22Rv1 (cell line): ENCODE results near the gene RMDN3.

Experiments used
- ZFX ChIP-seq: fragments of 450-650 bp; IDR thresholded peaks from 2 replicates; pipeline ENCODE4 v1.6.1; 2017; ENCODE audit warnings: antibody characterized with exemption, borderline replicate concordance
- TF ChIP-seq, protein P1 (sequence below): fragments of 450-650 bp; IDR thresholded peaks from 2 replicates; pipeline ENCODE4 v1.5.1; 2017; ENCODE audit warnings: mild to moderate bottlenecking

- TF ChIP-seq, protein P1, sequence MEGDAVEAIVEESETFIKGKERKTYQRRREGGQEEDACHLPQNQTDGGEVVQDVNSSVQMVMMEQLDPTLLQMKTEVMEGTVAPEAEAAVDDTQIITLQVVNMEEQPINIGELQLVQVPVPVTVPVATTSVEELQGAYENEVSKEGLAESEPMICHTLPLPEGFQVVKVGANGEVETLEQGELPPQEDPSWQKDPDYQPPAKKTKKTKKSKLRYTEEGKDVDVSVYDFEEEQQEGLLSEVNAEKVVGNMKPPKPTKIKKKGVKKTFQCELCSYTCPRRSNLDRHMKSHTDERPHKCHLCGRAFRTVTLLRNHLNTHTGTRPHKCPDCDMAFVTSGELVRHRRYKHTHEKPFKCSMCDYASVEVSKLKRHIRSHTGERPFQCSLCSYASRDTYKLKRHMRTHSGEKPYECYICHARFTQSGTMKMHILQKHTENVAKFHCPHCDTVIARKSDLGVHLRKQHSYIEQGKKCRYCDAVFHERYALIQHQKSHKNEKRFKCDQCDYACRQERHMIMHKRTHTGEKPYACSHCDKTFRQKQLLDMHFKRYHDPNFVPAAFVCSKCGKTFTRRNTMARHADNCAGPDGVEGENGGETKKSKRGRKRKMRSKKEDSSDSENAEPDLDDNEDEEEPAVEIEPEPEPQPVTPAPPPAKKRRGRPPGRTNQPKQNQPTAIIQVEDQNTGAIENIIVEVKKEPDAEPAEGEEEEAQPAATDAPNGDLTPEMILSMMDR: no peak
- TF ChIP-seq ZFX: no peak
These were observed 14.5 kb upstream of the RMDN3 start, which contains the start of gene C15orf62 for GRCh38 chr15:40769274-40770146.
